HEK293 (cell line): ENCODE measurements around the gene CASP14.

Experiments
- INSM2 ChIP-seq: fragments of 450-650 bp; formaldehyde crosslinking; IDR thresholded peaks from 2 replicates; pipeline ENCODE4 v1.5.1; 2016; ENCODE audit warnings: missing biosample characterization, missing genetic modification characterization
- MYNN ChIP-seq: fragments of 450-650 bp; formaldehyde crosslinking; IDR thresholded peaks from 2 replicates; pipeline ENCODE4 v1.5.1; 2016; ENCODE audit warnings: missing biosample characterization, missing genetic modification characterization, borderline replicate concordance
- MZF1 ChIP-seq: fragments of 450-650 bp; formaldehyde crosslinking; IDR thresholded peaks from 2 replicates; pipeline ENCODE4 v1.5.1; 2017; ENCODE audit warnings: missing biosample characterization, missing genetic modification characterization, borderline replicate concordance
- REPIN1 ChIP-seq: fragments of 450-650 bp; formaldehyde crosslinking; IDR thresholded peaks from 2 replicates; pipeline ENCODE4 v1.5.1; 2017; ENCODE audit warnings: missing biosample characterization, missing genetic modification characterization, low read depth
- YY1 ChIP-seq: fragments of 450-650 bp; formaldehyde crosslinking; IDR thresholded peaks from 2 replicates; pipeline ENCODE4 v1.5.1; 2018; ENCODE audit warnings: missing biosample characterization, missing genetic modification characterization
- ZBTB21 ChIP-seq: fragments of 450-650 bp; formaldehyde crosslinking; IDR thresholded peaks from 2 replicates; pipeline ENCODE4 v1.5.1; 2017; ENCODE audit warnings: missing biosample characterization, missing genetic modification characterization
- ZNF157 ChIP-seq: fragments of 450-650 bp; formaldehyde crosslinking; IDR thresholded peaks from 2 replicates; pipeline ENCODE4 v1.5.1; 2016; ENCODE audit warnings: missing biosample characterization, missing genetic modification characterization
- ZNF184 ChIP-seq: fragments of 450-650 bp; IDR thresholded peaks from 2 replicates; pipeline ENCODE4 v1.5.1; 2018; ENCODE audit warnings: missing biosample characterization, mild to moderate bottlenecking, missing genetic modification characterization
- ZNF23 ChIP-seq: fragments of 450-650 bp; formaldehyde crosslinking; IDR thresholded peaks from 2 replicates; pipeline ENCODE4 v1.5.1; 2016; ENCODE audit warnings: missing biosample characterization, missing genetic modification characterization, borderline replicate concordance
- ZNF747 ChIP-seq: fragments of 450-650 bp; formaldehyde crosslinking; IDR thresholded peaks from 2 replicates; pipeline ENCODE4 v1.5.1; 2016; ENCODE audit warnings: missing biosample characterization, missing genetic modification characterization
- TF ChIP-seq, protein P1 (sequence below): fragments of 450-650 bp; formaldehyde crosslinking; IDR thresholded peaks from 2 replicates; pipeline ENCODE4 v1.5.1; 2016; ENCODE audit warnings: missing biosample characterization, missing genetic modification characterization
- TF ChIP-seq, protein P2 (sequence below): fragments of 450-650 bp; formaldehyde crosslinking; IDR thresholded peaks from 2 replicates; pipeline ENCODE4 v1.5.1; 2016; ENCODE audit warnings: missing biosample characterization, missing genetic modification characterization

GRCh38 chr19:15031675-15032074, 17.6 kb upstream of the CASP14 start:
- TF ChIP-seq, protein P1, sequence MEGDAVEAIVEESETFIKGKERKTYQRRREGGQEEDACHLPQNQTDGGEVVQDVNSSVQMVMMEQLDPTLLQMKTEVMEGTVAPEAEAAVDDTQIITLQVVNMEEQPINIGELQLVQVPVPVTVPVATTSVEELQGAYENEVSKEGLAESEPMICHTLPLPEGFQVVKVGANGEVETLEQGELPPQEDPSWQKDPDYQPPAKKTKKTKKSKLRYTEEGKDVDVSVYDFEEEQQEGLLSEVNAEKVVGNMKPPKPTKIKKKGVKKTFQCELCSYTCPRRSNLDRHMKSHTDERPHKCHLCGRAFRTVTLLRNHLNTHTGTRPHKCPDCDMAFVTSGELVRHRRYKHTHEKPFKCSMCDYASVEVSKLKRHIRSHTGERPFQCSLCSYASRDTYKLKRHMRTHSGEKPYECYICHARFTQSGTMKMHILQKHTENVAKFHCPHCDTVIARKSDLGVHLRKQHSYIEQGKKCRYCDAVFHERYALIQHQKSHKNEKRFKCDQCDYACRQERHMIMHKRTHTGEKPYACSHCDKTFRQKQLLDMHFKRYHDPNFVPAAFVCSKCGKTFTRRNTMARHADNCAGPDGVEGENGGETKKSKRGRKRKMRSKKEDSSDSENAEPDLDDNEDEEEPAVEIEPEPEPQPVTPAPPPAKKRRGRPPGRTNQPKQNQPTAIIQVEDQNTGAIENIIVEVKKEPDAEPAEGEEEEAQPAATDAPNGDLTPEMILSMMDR (tag by site-specific recombination) = no peak
- TF ChIP-seq ZNF184 (no peak), YY1 (tag by site-specific recombination) (no peak), ZBTB21 (no peak), ZNF157 (tag by site-specific recombination) (no peak), INSM2 (tag by site-specific recombination) (no peak), ZNF747 (tag by site-specific recombination) (no peak), MYNN (no peak), REPIN1 (tag by site-specific recombination) (no peak), ZNF23 (no peak), MZF1 (tag by site-specific recombination) (no peak)
- TF ChIP-seq, protein P2, sequence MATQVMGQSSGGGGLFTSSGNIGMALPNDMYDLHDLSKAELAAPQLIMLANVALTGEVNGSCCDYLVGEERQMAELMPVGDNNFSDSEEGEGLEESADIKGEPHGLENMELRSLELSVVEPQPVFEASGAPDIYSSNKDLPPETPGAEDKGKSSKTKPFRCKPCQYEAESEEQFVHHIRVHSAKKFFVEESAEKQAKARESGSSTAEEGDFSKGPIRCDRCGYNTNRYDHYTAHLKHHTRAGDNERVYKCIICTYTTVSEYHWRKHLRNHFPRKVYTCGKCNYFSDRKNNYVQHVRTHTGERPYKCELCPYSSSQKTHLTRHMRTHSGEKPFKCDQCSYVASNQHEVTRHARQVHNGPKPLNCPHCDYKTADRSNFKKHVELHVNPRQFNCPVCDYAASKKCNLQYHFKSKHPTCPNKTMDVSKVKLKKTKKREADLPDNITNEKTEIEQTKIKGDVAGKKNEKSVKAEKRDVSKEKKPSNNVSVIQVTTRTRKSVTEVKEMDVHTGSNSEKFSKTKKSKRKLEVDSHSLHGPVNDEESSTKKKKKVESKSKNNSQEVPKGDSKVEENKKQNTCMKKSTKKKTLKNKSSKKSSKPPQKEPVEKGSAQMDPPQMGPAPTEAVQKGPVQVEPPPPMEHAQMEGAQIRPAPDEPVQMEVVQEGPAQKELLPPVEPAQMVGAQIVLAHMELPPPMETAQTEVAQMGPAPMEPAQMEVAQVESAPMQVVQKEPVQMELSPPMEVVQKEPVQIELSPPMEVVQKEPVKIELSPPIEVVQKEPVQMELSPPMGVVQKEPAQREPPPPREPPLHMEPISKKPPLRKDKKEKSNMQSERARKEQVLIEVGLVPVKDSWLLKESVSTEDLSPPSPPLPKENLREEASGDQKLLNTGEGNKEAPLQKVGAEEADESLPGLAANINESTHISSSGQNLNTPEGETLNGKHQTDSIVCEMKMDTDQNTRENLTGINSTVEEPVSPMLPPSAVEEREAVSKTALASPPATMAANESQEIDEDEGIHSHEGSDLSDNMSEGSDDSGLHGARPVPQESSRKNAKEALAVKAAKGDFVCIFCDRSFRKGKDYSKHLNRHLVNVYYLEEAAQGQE (tag by site-specific recombination) = no peak
